ENCODE measurements around the gene MYL3.

Gene MYL3

GRCh38 chr3:46846624-46847542 is 16.4 kb downstream of the MYL3 start:
- Histone ChIP-seq H3K4me2 (no peak overlapping the region), H2AFZ (ENCODE audit: low read depth) (no peak overlapping the region), H3K27me3 (ENCODE audit: insufficient read depth, low read depth) (no peaks in the 10 kb centered on the region), H4K20me1 (ENCODE audit: insufficient read depth) (no peaks in the 10 kb centered on the region), H3K79me2 (ENCODE audit: insufficient read depth, low read depth) (no peaks in the 10 kb centered on the region), H3K4me3 (IDR thresholded peaks at IDR 0.05; ENCODE audit: insufficient read depth, low read depth, low read length) (no peak overlapping the region), H3K27ac (no peak overlapping the region), H3K9ac (no peak overlapping the region), H3K4me1 (ENCODE audit: low read depth, poor library complexity, severe bottlenecking) (no peaks in the 10 kb centered on the region), H3K36me3 (ENCODE audit: insufficient read depth) (no peaks in the 10 kb centered on the region)
- TF ChIP-seq CTCF (conservative IDR thresholded peaks at IDR 0.05; ENCODE audit: low read depth, low read length): no peak

- no peaks in the 10 kb centered on the region for H4K20me1 ChIP-seq (ENCODE audit: insufficient read depth)
- no peaks in the 10 kb centered on the region for H3K36me3 ChIP-seq (ENCODE audit: insufficient read depth)
- no peaks in the 10 kb centered on the region for H3K79me2 ChIP-seq (ENCODE audit: insufficient read depth, low read depth)
- H3K4me2 ChIP-seq: no peak overlapping the region
- H3K27ac ChIP-seq: no peak overlapping the region
- H3K27me3 ChIP-seq (ENCODE audit: insufficient read depth, low read depth): no peaks in the 10 kb centered on the region
- H3K9ac ChIP-seq: no peak overlapping the region
- H3K4me3 ChIP-seq (IDR thresholded peaks at IDR 0.05; ENCODE audit: insufficient read depth, low read depth, low read length): no peak overlapping the region
- TF ChIP-seq CTCF (conservative IDR thresholded peaks at IDR 0.05; ENCODE audit: low read depth, low read length): no peak
- no peaks in the 10 kb centered on the region for H3K4me1 ChIP-seq (ENCODE audit: low read depth, poor library complexity, severe bottlenecking)
- H2AFZ ChIP-seq (ENCODE audit: low read depth): no peak overlapping the region; the same call in 1 of the 2 replicates
Observed at GRCh38 chr3:46845860-46846623, 17.2 kb downstream of the MYL3 start.

- no peaks in the 10 kb centered on the region for H3K36me3 ChIP-seq (ENCODE audit: insufficient read depth)
- H3K79me2 ChIP-seq (ENCODE audit: insufficient read depth, low read depth): no peaks in the 10 kb centered on the region
- H3K27me3 ChIP-seq (ENCODE audit: insufficient read depth, low read depth): no peaks in the 10 kb centered on the region
- H3K27ac ChIP-seq: no peak overlapping the region
- no peak overlapping the region for H3K4me2 ChIP-seq
- H4K20me1 ChIP-seq (ENCODE audit: insufficient read depth): no peaks in the 10 kb centered on the region
- H3K4me1 ChIP-seq (ENCODE audit: low read depth, poor library complexity, severe bottlenecking): no peaks in the 10 kb centered on the region
- no peak overlapping the region for H3K4me3 ChIP-seq (IDR thresholded peaks at IDR 0.05; ENCODE audit: insufficient read depth, low read depth, low read length)
- no peak overlapping the region for H3K9ac ChIP-seq
- H2AFZ ChIP-seq (ENCODE audit: low read depth): no peak overlapping the region; the same call in 1 of the 2 replicates
- TF ChIP-seq CTCF (conservative IDR thresholded peaks at IDR 0.05; ENCODE audit: low read depth, low read length): no peak
Observed at GRCh38 chr3:46845397-46845859, 17.8 kb downstream of the MYL3 start.

GRCh38 chr3:46844881-46845312 is 18.3 kb downstream of the MYL3 start:
- H2AFZ ChIP-seq (ENCODE audit: low read depth): no peak overlapping the region
- H4K20me1 ChIP-seq (ENCODE audit: insufficient read depth): no peaks in the 10 kb centered on the region
- no peak overlapping the region for H3K27ac ChIP-seq
- H3K4me1 ChIP-seq (ENCODE audit: low read depth, poor library complexity, severe bottlenecking): no peaks in the 10 kb centered on the region
- no peaks in the 10 kb centered on the region for H3K36me3 ChIP-seq (ENCODE audit: insufficient read depth)
- H3K9ac ChIP-seq: no peak overlapping the region
- no peak for TF ChIP-seq CTCF (conservative IDR thresholded peaks at IDR 0.05; ENCODE audit: low read depth, low read length)
- H3K27me3 ChIP-seq (ENCODE audit: insufficient read depth, low read depth): no peaks in the 10 kb centered on the region
- no peaks in the 10 kb centered on the region for H3K79me2 ChIP-seq (ENCODE audit: insufficient read depth, low read depth)
- no peak overlapping the region for H3K4me3 ChIP-seq (IDR thresholded peaks at IDR 0.05; ENCODE audit: insufficient read depth, low read depth, low read length)
- H3K4me2 ChIP-seq: no peak overlapping the region

Measured in KMS-11 (cell line).